Measurements from ENCODE around the gene OR5AK2. TPM values are rescaled to one million over a fixed set of nuclear protein-coding genes. Genes with fewer than 3 reads are reported as not detected.

OR5AK2 gene
- not detected in 2 replicates for total RNA-seq

GRCh38 chr11:56988614-56989013, at the start of gene OR5AK2:
Gene OR5AK2 (plus strand): TSS chr11:56988914. CDS start chr11:56988914, 0 bp downstream.

Other genes starting within 250 kb of the OR5AK2 start
- not detected in 2 replicates for gene OR9G4, start 240.2 kb upstream of the OR5AK2 start, total RNA-seq
- not detected in 2 replicates for gene LRRC55, start 193.0 kb downstream of the OR5AK2 start, total RNA-seq
- 0.19 and 0.66 TPM in 2 replicates for gene APLNR, start 248.3 kb downstream of the OR5AK2 start, total RNA-seq

Data from aortic smooth muscle cell (primary cell).